Pancreas (tissue), 10 donors: ENCODE measurements around the gene NDUFAF8. TPM values are rescaled to one million over a fixed set of nuclear protein-coding genes. Genes with fewer than 3 reads are reported as not detected.
A peak's percentile ranks its signal among the peaks of the same experiment; 100 is the strongest.

Experiments used
- ATAC-seq, 4 donors: fragments of 200-7000 bp; cut with Tn5 transposase; one replicate each; pipeline versions ENCODE4 v1.8.0 to v1.9.1; 2020; ENCODE audit warnings: mild to moderate bottlenecking in 4 of 4, moderate library complexity in 4 of 4
- DNase-seq, 6 donors: peaks; one replicate each; pipeline ENCODE4 v3.0.0-alpha.2; 2020
- FAIRE-seq: peaks from 2 replicates; lab custom pipeline; 2012; peaks lifted over from hg19 to GRCh38; lab: Jason Lieb, UNC
- H3K27ac ChIP-seq, 4 donors: fragments of 200-600 bp; sonication (generic); 1 replicate in 3 of 4; 2 replicates in 1 of 4; pipeline versions ENCODE4 v1.5.0 to v1.8.0; 2020
- H3K27me3 ChIP-seq, 4 donors: fragments of 200-600 bp; one replicate each; pipeline ENCODE4 v1.8.0; 2021
- H3K36me3 ChIP-seq, 3 donors: fragments of 200-600 bp; sonication (generic) in 1 of 3; one replicate each; pipeline versions ENCODE4 v1.5.0 to v1.8.0; 2020 to 2021
- H3K4me1 ChIP-seq, 3 donors: fragments of 200-600 bp; one replicate each; pipeline ENCODE4 v1.8.0; 2021
- H3K4me3 ChIP-seq, 4 donors: fragments of 200-600 bp; sonication (generic) in 2 of 4; one replicate each; pipeline versions ENCODE4 v1.5.0 to v1.8.0; 2020 to 2021
- H3K9me3 ChIP-seq, 4 donors: fragments of 200-600 bp; one replicate each; pipeline ENCODE4 v1.8.0; 2021
- CTCF ChIP-seq, 4 donors: fragments of 200-600 bp; sonication (generic) in 3 of 4; IDR thresholded peaks; one replicate each; pipeline versions ENCODE4 v1.5.0 to v1.8.0; 2021; ENCODE audit warnings: antibody characterized with exemption in 4 of 4
- WGBS, 2 donors: extraction: QIAGEN DNeasy Blood & Tissue Kit; methylation state at CpG; one replicate each; pipeline ENCODE4 v1.1.7; 2013; 5-methylcytosine and 5-hydroxymethylcytosine counted together
- intact Hi-C, 3 donors: fragments of 100-400 bp; cut with DNase I; formaldehyde crosslinking; loops; one replicate each; pipeline versions ENCODE4 v1.11.1 to v1.14.2; 2022
- polyA plus RNA-seq, 2 donors: library from polyadenylated mRNA; stranded (reverse); fragments of 200-250 nt; gene quantifications; one replicate each; pipeline ENCODE4 v1.2.3, GENCODE V29; 2013
- total RNA-seq, 6 donors: library from RNA; stranded (reverse); fragmentation: NEBNext Ultra II Directional in 4 of 6; extraction: Animal tissue kit (Norgen Biotek cat#: 25700) in 4 of 6; gene quantifications; one replicate each; pipeline versions ENCODE4 v1.2.1 to v1.2.4, GENCODE V29; 2021 to 2023
- donor health status: healthy with polysubstance abuse.
- donor health status: DM: no; HTN: no; CAD: no; lungs with moderate emphysema.
- donor health status: DM: no; HTN: no; CAD: no.
- donor health status: control.
- donor health status: control.
- donor health status: Bipolar disorder and iron deficiency.
- donor health status: DM: yes; HTN: yes; CAD: no.
- donor health status: DM: no; HTN: no; CAD: no.
- donor health status: DM: no; HTN: no; CAD: no.
- donor health status: DM: yes; HTN: yes; CAD: no.

The NDUFAF8 gene
- total and polyA plus RNA-seq, 8 donors: 17.5 to 34.1 (median 21.9) TPM

- DNase-seq (peak in 1 of 6 donors; percentile 27), FAIRE-seq (no peak), ATAC-seq (no peak)
- no peak for TF ChIP-seq CTCF (IDR thresholded peaks at IDR 0.05)
- Histone ChIP-seq H3K9me3 (no peaks in the 10 kb centered on the region), H3K36me3 (peaks cover 0 to 8% (median 0%) of the 10 kb centered on the region in 3 donors), H3K4me1 (peaks cover 0 to 5% (median 3%) of the 10 kb centered on the region in 3 donors), H3K4me3 (no peak overlapping the region), H3K27ac (no peak overlapping the region), H3K27me3 (no peaks in the 10 kb centered on the region)
- intact Hi-C loops: no loop called here
- 87 to 96% methylated on average over 17 to 19 of the region's 19 CpGs for WGBS, 2 donors
These were observed 6.4 kb upstream of the NDUFAF8 start for GRCh38 chr17:81232616-81233241.

GRCh38 chr17:81233316-81233715 is 5.8 kb upstream of the NDUFAF8 start:
- ATAC-seq (no peak), FAIRE-seq (no peak), DNase-seq (no peak)
- TF ChIP-seq CTCF (IDR thresholded peaks at IDR 0.05): no peak
- Histone ChIP-seq H3K4me1 (peaks cover 0 to 7% (median 4%) of the 10 kb centered on the region in 3 donors), H3K27ac (no peak overlapping the region), H3K9me3 (no peaks in the 10 kb centered on the region), H3K27me3 (no peaks in the 10 kb centered on the region), H3K4me3 (no peak overlapping the region), H3K36me3 (peaks cover 0 to 8% (median 0%) of the 10 kb centered on the region in 3 donors)
- intact Hi-C loops: no loop called here
- 92 to 95% methylated on average over 14 to 17 of the region's 17 CpGs for WGBS, 2 donors

GRCh38 chr17:81233811-81234505 is 5.2 kb upstream of the NDUFAF8 start:
- Histone ChIP-seq H3K36me3 (peaks cover 0 to 8% (median 0%) of the 10 kb centered on the region in 3 donors), H3K27me3 (no peaks in the 10 kb centered on the region), H3K9me3 (no peaks in the 10 kb centered on the region), H3K27ac (no peak overlapping the region), H3K4me1 (peaks cover 0 to 7% (median 4%) of the 10 kb centered on the region in 3 donors), H3K4me3 (no peak overlapping the region)
- no peak for FAIRE-seq
- ATAC-seq: no peak
- 90 to 92% methylated on average over 20 to 21 of the region's 21 CpGs for WGBS, 2 donors
- intact Hi-C loops: no loop called here
- DNase-seq: peak in 2 of 6 donors; percentile 28 to 71
- TF ChIP-seq CTCF (IDR thresholded peaks at IDR 0.05): no peak

GRCh38 chr17:81234506-81234855 is 4.6 kb upstream of the NDUFAF8 start:
- Histone ChIP-seq H3K4me1 (peaks cover 0 to 7% (median 4%) of the 10 kb centered on the region in 3 donors), H3K4me3 (no peak overlapping the region), H3K36me3 (peaks cover 0 to 8% (median 0%) of the 10 kb centered on the region in 3 donors), H3K9me3 (no peaks in the 10 kb centered on the region), H3K27ac (no peak overlapping the region), H3K27me3 (no peaks in the 10 kb centered on the region)
- TF ChIP-seq CTCF (IDR thresholded peaks at IDR 0.05): no peak
- DNase-seq (peak in 1 of 6 donors; percentile 28), ATAC-seq (no peak), FAIRE-seq (no peak)
- intact Hi-C loops: no loop called here
- 90 to 95% methylated on average over 13 of the region's 13 CpGs for WGBS, 2 donors
